GM18507 (cell line): ENCODE results near the gene SLC22A1.
"Not testable (repeated sequence)": the region's sequence is repeated elsewhere in the genome, so short reads cannot be mapped to it uniquely, and the experiment has no call there.

Source experiments
- DNase-seq: peaks from one replicate; pipeline ENCODE4 v3.0.0; 2011; ENCODE audit warnings: low read depth; ENCODE audit not compliant: insufficient read length; ENCODE audit errors: extremely low spot score
- FAIRE-seq: peaks from 2 replicates; lab custom pipeline; 2011; peaks lifted over from hg19 to GRCh38; lab: Jason Lieb, UNC

SLC22A1 gene

GRCh38 chr6:160134337-160134751 is 12.7 kb downstream of the SLC22A1 start:
- DNase-seq, result not testable (repeated sequence)

GRCh38 chr6:160134779-160135547 is 13.3 kb downstream of the SLC22A1 start:
- FAIRE-seq (no peak), DNase-seq (no peak)

More at GRCh38 chr6:160134337-160134751, 12.7 kb downstream of the SLC22A1 start:
- not testable (repeated sequence) for FAIRE-seq

GRCh38 chr6:160135907-160136655 is 14.5 kb downstream of the SLC22A1 start:
- DNase-seq (no peak), FAIRE-seq (no peak)

GRCh38 chr6:160137130-160137988 is 15.7 kb downstream of the SLC22A1 start:
- DNase-seq, result no peak
- FAIRE-seq, result no peak

GRCh38 chr6:160137989-160138835 is 16.6 kb downstream of the SLC22A1 start:
- peak; percentile 94 for FAIRE-seq
- peak; percentile 43 for DNase-seq

GRCh38 chr6:160138839-160139419 is 17.3 kb downstream of the SLC22A1 start:
- no peak for FAIRE-seq
- DNase-seq, result no peak

- no peak for DNase-seq
- no peak for FAIRE-seq
These were observed 17.8 kb downstream of the SLC22A1 start for GRCh38 chr6:160139420-160139851.

GRCh38 chr6:160140493-160140892 is 18.9 kb downstream of the SLC22A1 start:
- not testable (repeated sequence) for FAIRE-seq, DNase-seq

- DNase-seq, result no peak
- FAIRE-seq, result no peak
These were observed 19.5 kb downstream of the SLC22A1 start for GRCh38 chr6:160141001-160141726.

- DNase-seq (no peak), FAIRE-seq (no peak)
These were observed 20.6 kb downstream of the SLC22A1 start for GRCh38 chr6:160142115-160142715.

- FAIRE-seq, result no peak
- no peak for DNase-seq
These were observed 25.0 kb downstream of the SLC22A1 start for GRCh38 chr6:160146454-160147145.

- FAIRE-seq (no peak), DNase-seq (no peak)
These were observed 25.5 kb downstream of the SLC22A1 start for GRCh38 chr6:160147146-160147536.

- no peak for DNase-seq
- FAIRE-seq, result no peak
These were observed 32.9 kb downstream of the SLC22A1 start for GRCh38 chr6:160154471-160154870.

GRCh38 chr6:160156842-160157241 is 35.2 kb downstream of the SLC22A1 start:
- DNase-seq (no peak), FAIRE-seq (no peak)

GRCh38 chr6:160160450-160160849 is 38.8 kb downstream of the SLC22A1 start:
- FAIRE-seq, result no peak
- DNase-seq, result no peak

GRCh38 chr6:160160929-160161646 is 39.5 kb downstream of the SLC22A1 start:
- DNase-seq (no peak), FAIRE-seq (no peak)

GRCh38 chr6:160161647-160161986 is 40.0 kb downstream of the SLC22A1 start:
- DNase-seq, result no peak
- no peak for FAIRE-seq
